SK-N-SH (cell line): ENCODE data around the gene ZNF335. TPM values are rescaled to one million over a fixed set of nuclear protein-coding genes. Genes with fewer than 3 reads are reported as not detected.

ENCODE experiments used
- CTCF ChIA-PET: fragments of 300-600, 350-600 bp; formaldehyde crosslinking; extraction: SDS; loops from one replicate; lab custom pipeline; 2021; lab: Yijun Ruan, JAX
- POLR2A ChIA-PET: fragments of 350-600 bp; sonication (Branson Sonifier 250); formaldehyde crosslinking; extraction: SDS; loops from one replicate; lab custom pipeline; 2020; ENCODE audit warnings: antibody characterized with exemption, inconsistent platforms; lab: Yijun Ruan, JAX
- DNase-seq: peaks from one replicate; pipeline ENCODE4 v3.0.0; 2012
- H2AFZ ChIP-seq: fragments of 200-600 bp; sonication (generic); 2 replicates; pipeline ENCODE4 v1.8.1; 2016; ENCODE audit warnings: antibody characterized with exemption, mild to moderate bottlenecking, low read depth
- H3F3A ChIP-seq: fragments of 200-600 bp; sonication (generic); replicated peaks from 2 replicates; pipeline ENCODE3; 2016; ENCODE audit warnings: antibody characterized with exemption, mild to moderate bottlenecking; ENCODE audit not compliant: insufficient read depth
- H3K27ac ChIP-seq, 2 experiments: fragments of 200-500 bp in 1 of 2; fragments of 200-600 bp in 1 of 2; sonication (Bioruptor generic) in 1 of 2; sonication (generic), shearing (Covaris generic) in 1 of 2; 2 replicates each; pipeline versions ENCODE4 v1.5.1 to v1.6.1; 2014 to 2016; ENCODE audit warnings: low read depth in 2 of 2, inconsistent platforms in 1 of 2, low read length in 1 of 2, mild to moderate bottlenecking in 1 of 2, mixed read lengths in 1 of 2
- H3K27me3 ChIP-seq: fragments of 200-600 bp; sonication (generic), shearing (Covaris generic); 2 replicates; pipeline ENCODE4 v1.6.1; 2016; ENCODE audit warnings: mixed run types; ENCODE audit not compliant: insufficient read depth
- H3K36me3 ChIP-seq, 2 experiments: fragments of 200-500 bp in 1 of 2; fragments of 200-600 bp in 1 of 2; sonication (Bioruptor generic) in 1 of 2; sonication (generic) in 1 of 2; replicated peaks in 1 of 2; 2 replicates each; pipeline versions ENCODE3 to v1.5.1; 2014 to 2016; ENCODE audit warnings: low read length in 1 of 2, mild to moderate bottlenecking in 1 of 2; ENCODE audit not compliant: insufficient read depth in 2 of 2, control insufficient read depth in 1 of 2
- H3K4me1 ChIP-seq, 2 experiments: fragments of 200-500 bp in 1 of 2; fragments of 200-600 bp in 1 of 2; sonication (Bioruptor generic) in 1 of 2; sonication (generic), shearing (Covaris generic) in 1 of 2; 2 replicates each; pipeline versions ENCODE4 v1.5.1 to v1.6.1; 2014 to 2016; ENCODE audit warnings: low read depth in 1 of 2, low read length in 1 of 2, mixed run types in 1 of 2; ENCODE audit not compliant: insufficient read depth in 2 of 2, control insufficient read depth in 1 of 2
- H3K4me2 ChIP-seq: fragments of 200-600 bp; sonication (generic), shearing (Covaris generic); 2 replicates; pipeline ENCODE4 v1.6.1; 2017; ENCODE audit warnings: mixed run types
- H3K4me3 ChIP-seq, 2 experiments: fragments of 200-500 bp in 1 of 2; fragments of 200-600 bp in 1 of 2; sonication (Bioruptor generic) in 1 of 2; sonication (generic), shearing (Covaris generic) in 1 of 2; 2 replicates each; pipeline versions ENCODE4 v1.5.1 to v1.8.1; 2014 to 2016; ENCODE audit warnings: low read depth in 2 of 2, inconsistent platforms in 1 of 2, low read length in 1 of 2, mild to moderate bottlenecking in 1 of 2, mixed read lengths in 1 of 2, moderate library complexity in 1 of 2
- H3K79me2 ChIP-seq: fragments of 200-600 bp; sonication (generic); 2 replicates; pipeline ENCODE4 v1.8.1; 2017; ENCODE audit warnings: mild to moderate bottlenecking; ENCODE audit not compliant: insufficient read depth
- H3K9ac ChIP-seq: fragments of 200-600 bp; sonication (generic); 2 replicates; pipeline ENCODE4 v1.6.1; 2017; ENCODE audit warnings: mixed run types
- H3K9me2 ChIP-seq: fragments of 200-600 bp; sonication (generic); 2 replicates; pipeline ENCODE4 v1.6.1; 2017; ENCODE audit warnings: mixed run types
- H3K9me3 ChIP-seq: fragments of 200-600 bp; sonication (generic); 2 replicates; pipeline ENCODE4 v1.6.1; 2017; ENCODE audit warnings: mixed run types, mild to moderate bottlenecking, moderate library complexity
- H4K20me1 ChIP-seq: fragments of 200-600 bp; sonication (generic); 2 replicates; pipeline ENCODE4 v1.6.1; 2017; ENCODE audit warnings: mild to moderate bottlenecking, mixed run types; ENCODE audit not compliant: insufficient read depth
- EZH2phosphoT487 ChIP-seq: fragments of 200-600 bp; sonication (generic); IDR thresholded peaks from 2 replicates; pipeline ENCODE4 v1.6.1; 2017; ENCODE audit warnings: low read depth, mixed run types, mild to moderate bottlenecking, antibody characterized with exemption, moderate library complexity, borderline replicate concordance
- FOSL2 ChIP-seq: IDR thresholded peaks from 2 replicates; pipeline ENCODE4 v1.4.0; 2012; ENCODE audit warnings: low read depth, mild to moderate bottlenecking, moderate library complexity, borderline replicate concordance
- FOXJ3 ChIP-seq: sonication (generic); formaldehyde crosslinking; IDR thresholded peaks from 2 replicates; pipeline ENCODE4 v1.5.1; 2020; ENCODE audit warnings: mild to moderate bottlenecking, missing genetic modification reagents
- FOXM1 ChIP-seq: IDR thresholded peaks from 2 replicates; pipeline ENCODE4 v1.4.0; 2012; ENCODE audit warnings: low read depth, mild to moderate bottlenecking
- GABPA ChIP-seq: IDR thresholded peaks from 2 replicates; pipeline ENCODE4 v1.4.0; 2012; ENCODE audit warnings: low read depth, mild to moderate bottlenecking
- IRF3 ChIP-seq: fragments of 150-350 bp; IDR thresholded peaks from 2 replicates; pipeline ENCODE4 v1.6.1; 2016; ENCODE audit warnings: mild to moderate bottlenecking, low read depth, low read length
- MEF2A ChIP-seq: IDR thresholded peaks from 2 replicates; pipeline ENCODE4 v1.4.0; 2012; ENCODE audit warnings: low read depth, borderline replicate concordance
- MXI1 ChIP-seq: IDR thresholded peaks from 2 replicates; pipeline ENCODE4 v1.6.1; 2012; ENCODE audit warnings: mild to moderate bottlenecking, low read depth, low read length, improper control_type of control experiment
- NFIC ChIP-seq: IDR thresholded peaks from 2 replicates; pipeline ENCODE4 v1.4.0; 2012; ENCODE audit warnings: borderline replicate concordance
- NRF1 ChIP-seq: IDR thresholded peaks from 2 replicates; pipeline ENCODE4 v1.6.1; 2012; ENCODE audit warnings: low read depth, mild to moderate bottlenecking, low read length
- SIN3A ChIP-seq: IDR thresholded peaks from 2 replicates; pipeline ENCODE4 v1.6.1; 2012; ENCODE audit warnings: low read depth, mild to moderate bottlenecking, low read length, moderate library complexity, borderline replicate concordance
- SMC3 ChIP-seq: IDR thresholded peaks from 2 replicates; pipeline ENCODE4 v1.6.1; 2012; ENCODE audit warnings: low read depth, low read length, improper control_type of control experiment
- TAF1 ChIP-seq: IDR thresholded peaks from 2 replicates; pipeline ENCODE4 v1.6.1; 2012; ENCODE audit warnings: low read depth, mild to moderate bottlenecking, low read length, moderate library complexity, borderline replicate concordance
- TCF12 ChIP-seq: IDR thresholded peaks from 2 replicates; pipeline ENCODE4 v1.4.0; 2012
- TEAD4 ChIP-seq: IDR thresholded peaks from 2 replicates; pipeline ENCODE4 v1.4.0; 2012; ENCODE audit warnings: mild to moderate bottlenecking, borderline replicate concordance; ENCODE audit not compliant: insufficient read depth
- USF2 ChIP-seq: fragments of 150-350 bp; IDR thresholded peaks from 2 replicates; pipeline ENCODE4 v1.6.1; 2017; ENCODE audit warnings: antibody characterized with exemption, low read length, low read depth, borderline replicate concordance
- WGBS: methylation state at CpG from one replicate; pipeline ENCODE4 v1.1.6; 2017; ENCODE audit warnings: low lambda C conversion rate; 5-methylcytosine and 5-hydroxymethylcytosine counted together
- polyA plus RNA-seq, 3 experiments: library from polyadenylated mRNA; depleted of rRNA; stranded (reverse); fragments of >200 nt; gene quantifications; 2 replicates each; pipeline ENCODE4 v1.2.3, GENCODE V29; 2012
- TF ChIP-seq, protein P1 (sequence below): fragments of 200-600 bp; sonication (generic); IDR thresholded peaks from 2 replicates; pipeline ENCODE4 v1.6.1; 2017; ENCODE audit warnings: antibody characterized with exemption, mild to moderate bottlenecking, moderate library complexity
- TF ChIP-seq, protein P2 (sequence below): IDR thresholded peaks from 2 replicates; pipeline ENCODE4; 2012
- TF ChIP-seq, protein P3 (sequence below): IDR thresholded peaks from 2 replicates; pipeline ENCODE4 v1.4.0; 2012; ENCODE audit warnings: low read depth, borderline replicate concordance

Gene ZNF335
- polyA plus RNA-seq, 1 of the 3 experiments (the other 2 are of a cell fraction), result 11.7 TPM

GRCh38 chr20:45999557-46000261, 27.7 kb upstream of the ZNF335 start:
- Histone ChIP-seq H3K9ac (no peak overlapping the region), H3K27ac (no peak overlapping the region), H3K9me3 (no peaks in the 10 kb centered on the region), H4K20me1 (no peaks in the 10 kb centered on the region), H3F3A (no peaks in the 10 kb centered on the region), H3K4me1 (peaks cover 0 to 1% of the 10 kb centered on the region in 2 experiments; a peak in 1 of 4 replicates), H3K9me2 (no peaks in the 10 kb centered on the region), H3K79me2 (no peaks in the 10 kb centered on the region), H3K27me3 (no peaks in the 10 kb centered on the region), H3K4me2 (no peak overlapping the region), H3K36me3 (no peaks in the 10 kb centered on the region), H3K4me3 (no peak overlapping the region), H2AFZ (no peak overlapping the region)
- no peak for TF ChIP-seq USF2
- TF ChIP-seq NRF1, result no peak
- TF ChIP-seq, protein P1, sequence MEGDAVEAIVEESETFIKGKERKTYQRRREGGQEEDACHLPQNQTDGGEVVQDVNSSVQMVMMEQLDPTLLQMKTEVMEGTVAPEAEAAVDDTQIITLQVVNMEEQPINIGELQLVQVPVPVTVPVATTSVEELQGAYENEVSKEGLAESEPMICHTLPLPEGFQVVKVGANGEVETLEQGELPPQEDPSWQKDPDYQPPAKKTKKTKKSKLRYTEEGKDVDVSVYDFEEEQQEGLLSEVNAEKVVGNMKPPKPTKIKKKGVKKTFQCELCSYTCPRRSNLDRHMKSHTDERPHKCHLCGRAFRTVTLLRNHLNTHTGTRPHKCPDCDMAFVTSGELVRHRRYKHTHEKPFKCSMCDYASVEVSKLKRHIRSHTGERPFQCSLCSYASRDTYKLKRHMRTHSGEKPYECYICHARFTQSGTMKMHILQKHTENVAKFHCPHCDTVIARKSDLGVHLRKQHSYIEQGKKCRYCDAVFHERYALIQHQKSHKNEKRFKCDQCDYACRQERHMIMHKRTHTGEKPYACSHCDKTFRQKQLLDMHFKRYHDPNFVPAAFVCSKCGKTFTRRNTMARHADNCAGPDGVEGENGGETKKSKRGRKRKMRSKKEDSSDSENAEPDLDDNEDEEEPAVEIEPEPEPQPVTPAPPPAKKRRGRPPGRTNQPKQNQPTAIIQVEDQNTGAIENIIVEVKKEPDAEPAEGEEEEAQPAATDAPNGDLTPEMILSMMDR, result no peak
- TF ChIP-seq, protein P2, sequence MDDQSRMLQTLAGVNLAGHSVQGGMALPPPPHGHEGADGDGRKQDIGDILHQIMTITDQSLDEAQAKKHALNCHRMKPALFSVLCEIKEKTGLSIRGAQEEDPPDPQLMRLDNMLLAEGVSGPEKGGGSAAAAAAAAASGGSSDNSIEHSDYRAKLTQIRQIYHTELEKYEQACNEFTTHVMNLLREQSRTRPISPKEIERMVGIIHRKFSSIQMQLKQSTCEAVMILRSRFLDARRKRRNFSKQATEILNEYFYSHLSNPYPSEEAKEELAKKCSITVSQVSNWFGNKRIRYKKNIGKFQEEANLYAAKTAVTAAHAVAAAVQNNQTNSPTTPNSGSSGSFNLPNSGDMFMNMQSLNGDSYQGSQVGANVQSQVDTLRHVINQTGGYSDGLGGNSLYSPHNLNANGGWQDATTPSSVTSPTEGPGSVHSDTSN, result no peak
- TF ChIP-seq GABPA, result no peak
- no peak for TF ChIP-seq NFIC
- no peak for TF ChIP-seq FOSL2
- no peak for TF ChIP-seq TAF1
- TF ChIP-seq IRF3, result no peak
- TF ChIP-seq TEAD4, result no peak
- no peak for TF ChIP-seq MXI1
- no peak for TF ChIP-seq TCF12
- TF ChIP-seq EZH2phosphoT487, result no peak
- no peak for TF ChIP-seq SMC3
- TF ChIP-seq, protein P3, sequence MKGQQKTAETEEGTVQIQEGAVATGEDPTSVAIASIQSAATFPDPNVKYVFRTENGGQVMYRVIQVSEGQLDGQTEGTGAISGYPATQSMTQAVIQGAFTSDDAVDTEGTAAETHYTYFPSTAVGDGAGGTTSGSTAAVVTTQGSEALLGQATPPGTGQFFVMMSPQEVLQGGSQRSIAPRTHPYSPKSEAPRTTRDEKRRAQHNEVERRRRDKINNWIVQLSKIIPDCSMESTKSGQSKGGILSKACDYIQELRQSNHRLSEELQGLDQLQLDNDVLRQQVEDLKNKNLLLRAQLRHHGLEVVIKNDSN, result no peak
- TF ChIP-seq FOXJ3 (CRISPR knock-in tag), result no peak
- no peak for TF ChIP-seq SIN3A
- TF ChIP-seq FOXM1, result no peak
- no peak for TF ChIP-seq MEF2A
- 48% methylated on average over 4 of the region's 4 CpGs for WGBS
- ChIA-PET CTCF (interaction anchor here (1.0 to 10.1 kb wide), 5 partner anchors 12 to 129 kb away, joined by 3 to 61 read pairs (median 4); no protein-coding TSS in a partner anchor), POLR2A (interaction anchor here (0.6 kb wide), 1 partner anchor 9 kb away, joined by 3 read pairs; no protein-coding TSS in a partner anchor)
- DNase-seq, result no peak
